Caco-2 (cell line): ENCODE measurements around the gene AKAP6. TPM values are rescaled to one million over a fixed set of nuclear protein-coding genes. Genes with fewer than 3 reads are reported as not detected.

Source experiments
- BruUV-seq: library from RNA; stranded (reverse); fragments of 400-500 nt; replicated peaks from 2 replicates; lab custom pipeline; 2021; lab: Mats Ljungman, UMichigan
- CTCF ChIA-PET: fragments of 300-600 bp; sonication (Branson Sonifier 250); formaldehyde crosslinking; loops from one replicate; lab custom pipeline; 2022; ENCODE audit warnings: antibody characterized with exemption; lab: Charles Lee
- POLR2A ChIA-PET: fragments of 300-600 bp; sonication (Branson Sonifier 250); formaldehyde crosslinking; loops from one replicate; lab custom pipeline; 2022; ENCODE audit warnings: antibody characterized with exemption; lab: Charles Lee
- DNase-seq, 2 experiments: peaks; one replicate each; pipeline versions ENCODE4 v3.0.0 to v3.0.0-alpha.2; 2020 to 2022
- H3K27me3 ChIP-seq: replicated peaks from 2 replicates; pipeline ENCODE4 v1.6.0; 2011; ENCODE audit warnings: low read length; ENCODE audit not compliant: control insufficient read depth, insufficient read depth
- H3K36me3 ChIP-seq: 2 replicates; pipeline ENCODE4 v1.5.1; 2011; ENCODE audit warnings: low read length; ENCODE audit not compliant: control insufficient read depth, insufficient read depth
- H3K4me1 ChIP-seq: fragments of 250-450 bp; sonication (Bioruptor Pico); 2 replicates; pipeline ENCODE4 v1.5.1; 2020; ENCODE audit warnings: mild to moderate bottlenecking
- H3K4me3 ChIP-seq: 2 replicates; pipeline ENCODE4 v1.5.1; 2011; ENCODE audit warnings: low read depth, mild to moderate bottlenecking, control low read depth, low read length
- H3K9me3 ChIP-seq: fragments of 250-450 bp; sonication (Bioruptor Pico); 2 replicates; pipeline ENCODE4 v1.5.1; 2020; ENCODE audit warnings: mild to moderate bottlenecking, moderate library complexity
- H3K27ac Mint-ChIP-seq: one replicate; pipeline ENCODE4 v1.8.0; 2022; ENCODE audit warnings: mixed read lengths; ENCODE audit not compliant: unreplicated experiment
- H3K27me3 Mint-ChIP-seq: one replicate; pipeline ENCODE4 v1.8.0; 2022; ENCODE audit warnings: mixed read lengths; ENCODE audit not compliant: insufficient read depth, unreplicated experiment
- H3K36me3 Mint-ChIP-seq: one replicate; pipeline ENCODE4 v1.8.0; 2022; ENCODE audit warnings: mild to moderate bottlenecking, mixed read lengths; ENCODE audit not compliant: insufficient read depth, unreplicated experiment
- H3K4me1 Mint-ChIP-seq: one replicate; pipeline ENCODE4 v1.8.0; 2022; ENCODE audit warnings: low read depth, mixed read lengths; ENCODE audit not compliant: unreplicated experiment
- H3K4me3 Mint-ChIP-seq: one replicate; pipeline ENCODE4 v1.8.0; 2022; ENCODE audit warnings: mild to moderate bottlenecking, moderate library complexity, mixed read lengths; ENCODE audit not compliant: unreplicated experiment
- H3K9me3 Mint-ChIP-seq: one replicate; pipeline ENCODE4 v1.8.0; 2022; ENCODE audit warnings: mixed read lengths; ENCODE audit not compliant: unreplicated experiment
- intact Hi-C: fragments of 100-400 bp; cut with micrococcal nuclease; formaldehyde crosslinking; loops from one replicate; pipeline ENCODE4 v1.10.0; 2022; ENCODE audit not compliant: unreplicated experiment
- total RNA-seq: library from RNA; stranded (reverse); gene quantifications from 2 replicates; pipeline ENCODE4 v1.2.3, GENCODE V29; 2022
- TF ChIP-seq, protein P1 (sequence below), 2 experiments: fragments of 200-600 bp in 1 of 2; IDR thresholded peaks; 1 replicate in 1 of 2; 2 replicates in 1 of 2; pipeline versions ENCODE4 v1.5.1 to v1.8.0; 2011 to 2022; ENCODE audit warnings: antibody characterized with exemption in 1 of 2, control low read depth in 1 of 2, inconsistent platforms in 1 of 2, low read depth in 1 of 2, low read length in 1 of 2, mild to moderate bottlenecking in 1 of 2, moderate library complexity in 1 of 2; ENCODE audit not compliant: insufficient read depth in 1 of 2, severe bottlenecking in 1 of 2, unreplicated experiment in 1 of 2

Gene AKAP6
- total RNA-seq, 1 experiment from 2014 or later: 3.0 TPM

DNA sequence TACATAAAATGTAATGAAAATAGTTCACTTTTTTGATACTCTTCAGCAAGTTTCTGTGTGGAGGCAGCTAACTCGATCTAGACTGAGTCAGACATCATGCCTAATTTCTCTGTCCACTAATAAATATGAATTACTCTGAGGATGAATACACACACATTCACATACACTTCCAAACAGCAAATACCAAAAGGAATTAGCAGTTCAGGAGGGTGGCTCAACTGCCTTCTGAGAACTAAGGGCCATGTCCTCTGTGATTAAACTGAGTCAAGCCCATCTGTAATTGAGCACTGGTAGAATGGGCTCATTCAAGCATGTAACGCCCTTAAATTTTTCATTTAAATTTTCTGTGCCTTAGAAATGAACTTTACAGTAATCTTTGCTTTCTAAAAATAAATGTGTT, 242.5 kb downstream of the AKAP6 start:
- Mint-ChIP-seq H3K9me3 (no peaks in the 10 kb centered on the region), H3K36me3 (no peaks in the 10 kb centered on the region), H3K4me3 (no peak overlapping the region), H3K27ac (no peak overlapping the region), H3K27me3 (peaks cover 3% of the 10 kb centered on the region), H3K4me1 (peaks cover 7% of the 10 kb centered on the region)
- TF ChIP-seq, protein P1, sequence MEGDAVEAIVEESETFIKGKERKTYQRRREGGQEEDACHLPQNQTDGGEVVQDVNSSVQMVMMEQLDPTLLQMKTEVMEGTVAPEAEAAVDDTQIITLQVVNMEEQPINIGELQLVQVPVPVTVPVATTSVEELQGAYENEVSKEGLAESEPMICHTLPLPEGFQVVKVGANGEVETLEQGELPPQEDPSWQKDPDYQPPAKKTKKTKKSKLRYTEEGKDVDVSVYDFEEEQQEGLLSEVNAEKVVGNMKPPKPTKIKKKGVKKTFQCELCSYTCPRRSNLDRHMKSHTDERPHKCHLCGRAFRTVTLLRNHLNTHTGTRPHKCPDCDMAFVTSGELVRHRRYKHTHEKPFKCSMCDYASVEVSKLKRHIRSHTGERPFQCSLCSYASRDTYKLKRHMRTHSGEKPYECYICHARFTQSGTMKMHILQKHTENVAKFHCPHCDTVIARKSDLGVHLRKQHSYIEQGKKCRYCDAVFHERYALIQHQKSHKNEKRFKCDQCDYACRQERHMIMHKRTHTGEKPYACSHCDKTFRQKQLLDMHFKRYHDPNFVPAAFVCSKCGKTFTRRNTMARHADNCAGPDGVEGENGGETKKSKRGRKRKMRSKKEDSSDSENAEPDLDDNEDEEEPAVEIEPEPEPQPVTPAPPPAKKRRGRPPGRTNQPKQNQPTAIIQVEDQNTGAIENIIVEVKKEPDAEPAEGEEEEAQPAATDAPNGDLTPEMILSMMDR (IDR thresholded peaks at IDR 0.05; ENCODE audit: insufficient read depth in 1 of 2, low read depth in 1 of 2, low read length in 1 of 2, severe bottlenecking in 1 of 2, unreplicated experiment in 1 of 2): no peak
- CTCF ChIA-PET: no interaction called here
- no TSS peak for BruUV-seq
- Histone ChIP-seq H3K4me1 (peaks cover 19% of the 10 kb centered on the region; the same call in 1 of the 2 replicates), H3K36me3 (no peaks in the 10 kb centered on the region), H3K27me3 (no peaks in the 10 kb centered on the region), H3K9me3 (no peaks in the 10 kb centered on the region), H3K4me3 (no peak overlapping the region)
- POLR2A ChIA-PET: no interaction called here
- DNase-seq: no peak
- intact Hi-C loops: loop anchor here (10.0 kb wide), 1 partner anchor 1753 kb away; no protein-coding TSS in a partner anchor

DNA sequence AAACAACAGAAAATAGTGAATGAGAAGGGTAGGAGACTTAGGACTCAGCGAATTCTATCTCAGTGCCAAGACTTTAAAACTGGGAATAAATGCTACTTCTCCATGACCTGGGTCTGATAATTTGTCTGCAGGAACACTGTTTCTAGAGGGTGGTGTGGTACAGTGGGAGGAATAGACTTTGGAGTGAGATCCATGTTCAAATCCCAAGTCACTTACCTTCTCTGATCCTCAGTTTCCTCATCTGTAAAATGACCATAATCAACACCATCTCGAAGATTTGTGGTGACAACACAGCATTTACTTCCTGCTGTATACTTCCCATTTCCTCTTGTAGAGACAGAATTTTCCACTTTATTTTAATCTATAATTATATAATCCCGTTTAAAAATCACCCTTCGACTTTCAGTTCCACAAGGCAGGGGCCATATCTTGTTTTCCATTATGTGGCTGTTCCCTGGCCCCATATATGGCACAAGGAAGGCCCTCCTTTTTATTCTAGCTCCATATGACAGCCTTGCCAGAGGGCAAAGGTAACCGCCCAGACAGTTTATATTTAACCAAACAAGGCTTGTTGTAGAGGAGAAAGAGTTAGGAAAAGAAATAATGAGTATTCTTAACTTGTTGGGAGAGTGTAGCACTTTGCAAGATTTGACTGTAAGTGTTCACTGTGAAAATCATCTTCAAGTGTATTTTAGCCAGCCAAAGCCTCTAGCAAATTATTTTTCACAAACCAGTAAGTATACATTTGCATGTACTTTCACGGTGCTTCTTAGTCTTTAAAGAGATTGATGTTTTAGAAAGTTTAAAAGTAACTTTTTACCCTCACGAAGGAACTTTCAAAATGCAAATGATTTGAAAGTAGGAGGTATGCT, 243.1 kb downstream of the AKAP6 start:
- H3K27ac Mint-ChIP-seq: no peak overlapping the region
- BruUV-seq: no TSS peak

DNA sequence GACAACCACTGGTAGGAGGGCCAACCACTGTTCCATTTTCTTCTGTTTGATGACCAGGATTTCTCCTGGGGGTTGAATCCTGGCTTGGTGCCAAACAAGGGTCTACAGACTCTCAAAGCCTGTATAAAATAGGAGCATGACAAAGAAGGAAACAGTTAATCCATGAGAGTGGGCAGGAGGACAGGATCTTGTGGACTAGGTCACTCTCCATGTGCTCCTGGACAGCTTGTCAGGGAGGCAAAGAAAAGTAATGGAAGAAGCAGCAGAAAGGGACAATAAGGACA, 243.7 kb downstream of the AKAP6 start:
- Mint-ChIP-seq H3K4me1 (peaks cover 3% of the 10 kb centered on the region), H3K9me3 (no peaks in the 10 kb centered on the region), H3K27me3 (peaks cover 8% of the 10 kb centered on the region), H3K27ac (no peak overlapping the region), H3K36me3 (no peaks in the 10 kb centered on the region), H3K4me3 (no peak overlapping the region)
- no TSS peak for BruUV-seq
- TF ChIP-seq, protein P1 (IDR thresholded peaks at IDR 0.05; ENCODE audit: insufficient read depth in 1 of 2, low read depth in 1 of 2, low read length in 1 of 2, severe bottlenecking in 1 of 2, unreplicated experiment in 1 of 2): no peak
- H3K4me3 ChIP-seq: no peak overlapping the region
- POLR2A ChIA-PET: no interaction called here
- no peaks in the 10 kb centered on the region for H3K36me3 ChIP-seq
- CTCF ChIA-PET: no interaction called here
- no peak for DNase-seq
- H3K27me3 ChIP-seq: no peaks in the 10 kb centered on the region
- no peaks in the 10 kb centered on the region for H3K9me3 ChIP-seq
- peaks cover 15% of the 10 kb centered on the region; the same call in 1 of the 2 replicates for H3K4me1 ChIP-seq
- intact Hi-C loops: loop anchor here (10.0 kb wide), 1 partner anchor 1752 kb away; no protein-coding TSS in a partner anchor

More for the DNA sequence above, 243.1 kb downstream of the AKAP6 start:
- Mint-ChIP-seq H3K4me3 (no peak overlapping the region), H3K4me1 (peaks cover 7% of the 10 kb centered on the region), H3K36me3 (no peaks in the 10 kb centered on the region), H3K9me3 (no peaks in the 10 kb centered on the region), H3K27me3 (peaks cover 8% of the 10 kb centered on the region)
- Histone ChIP-seq H3K9me3 (no peaks in the 10 kb centered on the region), H3K27me3 (no peaks in the 10 kb centered on the region), H3K4me3 (no peak overlapping the region), H3K36me3 (no peaks in the 10 kb centered on the region), H3K4me1 (peaks cover 19% of the 10 kb centered on the region; the same call in 1 of the 2 replicates)
- DNase-seq: no peak
- ChIA-PET CTCF (no interaction called here), POLR2A (no interaction called here)
- intact Hi-C loops: loop anchor here (10.0 kb wide), 1 partner anchor 1753 kb away; no protein-coding TSS in a partner anchor
- TF ChIP-seq, protein P1 (IDR thresholded peaks at IDR 0.05; ENCODE audit: insufficient read depth in 1 of 2, low read depth in 1 of 2, low read length in 1 of 2, severe bottlenecking in 1 of 2, unreplicated experiment in 1 of 2): no peak
